HCT116 (cell line): ENCODE results near the gene RFPL1. TPM values are rescaled to one million over a fixed set of nuclear protein-coding genes. Genes with fewer than 3 reads are reported as not detected.

ENCODE experiments used
- ATAC-seq: fragments of 200-7000 bp; cut with Tn5 transposase; 2 replicates; pipeline ENCODE4 v1.9.1; 2020; ENCODE audit warnings: mild to moderate bottlenecking, moderate library complexity
- BruUV-seq: library from RNA; stranded (reverse); fragments of 400-500 nt; replicated peaks from 2 replicates; lab custom pipeline; 2021; lab: Mats Ljungman, UMichigan
- CTCF ChIA-PET: fragments of 300-600 bp; sonication (Branson Sonifier 250); formaldehyde crosslinking; loops from one replicate; lab custom pipeline; 2021; ENCODE audit warnings: antibody characterized with exemption; lab: Charles Lee
- POLR2A ChIA-PET: fragments of 300-600, 350-600 bp; sonication (Branson Sonifier 250); formaldehyde crosslinking; loops from one replicate; lab custom pipeline; 2021; ENCODE audit warnings: antibody characterized with exemption; lab: Charles Lee
- RAD21 ChIA-PET, 2 experiments: fragments of 300-600 bp; sonication (Branson Sonifier 250); formaldehyde crosslinking; loops; one replicate each; lab custom pipeline; 2023; ENCODE audit warnings: low total read pairs in 2 of 2; ENCODE audit not compliant: uncharacterized antibody in 2 of 2, unreplicated experiment in 2 of 2, low non-redundant PET in 1 of 2; lab: Charles Lee
- DNase-seq: peaks from one replicate; pipeline ENCODE4 v3.0.0-alpha.2; 2010; ENCODE audit warnings: low read depth, low spot score
- H2AFZ ChIP-seq: fragments of 200-600 bp; shearing (Covaris generic), sonication (generic); 2 replicates; pipeline ENCODE4 v1.6.1; 2017; ENCODE audit warnings: low read depth, mixed run types, mixed read lengths, antibody characterized with exemption, low read length; ENCODE audit not compliant: poor library complexity, severe bottlenecking
- H3K27ac ChIP-seq: 2 replicates; pipeline ENCODE4 v1.5.1; 2012; ENCODE audit warnings: low read depth, low read length
- H3K27me3 ChIP-seq: fragments of 200-600 bp; sonication (generic); 2 replicates; pipeline ENCODE4 v1.6.1; 2016; ENCODE audit warnings: mixed run types, low read length, mixed read lengths; ENCODE audit not compliant: insufficient read depth
- H3K36me3 ChIP-seq, 2 experiments: fragments of 200-500 bp in 1 of 2; fragments of 200-600 bp in 1 of 2; sonication (Bioruptor generic) in 1 of 2; sonication (generic) in 1 of 2; 2 replicates each; pipeline versions ENCODE4 v1.5.1 to v1.6.1; 2014 to 2016; ENCODE audit warnings: low read length in 2 of 2, inconsistent platforms in 1 of 2, mixed read lengths in 1 of 2, mixed run types in 1 of 2; ENCODE audit not compliant: insufficient read depth in 2 of 2, control insufficient read depth in 1 of 2
- H3K4me1 ChIP-seq, 2 experiments: fragments of 200-600 bp in 1 of 2; sonication (generic) in 1 of 2; 2 replicates each; pipeline versions ENCODE4 v1.5.1 to v1.6.1; 2012 to 2017; ENCODE audit warnings: low read length in 2 of 2, inconsistent platforms in 1 of 2, mild to moderate bottlenecking in 1 of 2, mixed read lengths in 1 of 2, mixed run types in 1 of 2, moderate library complexity in 1 of 2; ENCODE audit not compliant: insufficient read depth in 2 of 2, control insufficient read depth in 1 of 2
- H3K4me2 ChIP-seq: fragments of 200-600 bp; sonication (generic); 2 replicates; pipeline ENCODE4 v1.6.1; 2017; ENCODE audit warnings: mixed run types, low read length, mixed read lengths
- H3K4me3 ChIP-seq, 2 experiments: fragments of 200-600 bp in 1 of 2; sonication (generic) in 1 of 2; replicated peaks in 1 of 2; 2 replicates each; pipeline ENCODE4 v1.5.1; 2011 to 2016; ENCODE audit warnings: low read length in 2 of 2, control low read depth in 1 of 2, low read depth in 1 of 2, mild to moderate bottlenecking in 1 of 2, mixed read lengths in 1 of 2, mixed run types in 1 of 2
- H3K79me2 ChIP-seq: fragments of 200-600 bp; sonication (generic); 2 replicates; pipeline ENCODE4 v1.6.1; 2017; ENCODE audit warnings: mild to moderate bottlenecking, mixed run types, low read length, moderate library complexity, mixed read lengths; ENCODE audit not compliant: insufficient read depth
- H3K9ac ChIP-seq: fragments of 200-600 bp; sonication (generic); 2 replicates; pipeline ENCODE4 v1.6.1; 2016; ENCODE audit warnings: low read length, mixed read lengths
- H3K9me2 ChIP-seq: fragments of 200-600 bp; sonication (generic), shearing (Covaris generic); 2 replicates; pipeline ENCODE4 v1.6.1; 2017; ENCODE audit warnings: mixed run types, mild to moderate bottlenecking, moderate library complexity; ENCODE audit not compliant: insufficient read depth
- H3K9me3 ChIP-seq, 2 experiments: fragments of 200-500 bp in 1 of 2; fragments of 200-600 bp in 1 of 2; sonication (Bioruptor generic) in 1 of 2; sonication (generic) in 1 of 2; 2 replicates each; pipeline ENCODE4 v1.6.1; 2014 to 2017; ENCODE audit warnings: low read length in 2 of 2, mixed read lengths in 2 of 2, inconsistent platforms in 1 of 2, low read depth in 1 of 2, mild to moderate bottlenecking in 1 of 2, mixed run types in 1 of 2, moderate library complexity in 1 of 2; ENCODE audit not compliant: control insufficient read depth in 1 of 2, insufficient read depth in 1 of 2
- H4K20me1 ChIP-seq: fragments of 200-600 bp; sonication (generic), shearing (Covaris generic); 2 replicates; pipeline ENCODE4 v1.6.1; 2017; ENCODE audit warnings: mixed run types, mild to moderate bottlenecking, moderate library complexity; ENCODE audit not compliant: insufficient read depth
- ATF3 ChIP-seq: IDR thresholded peaks from 2 replicates; pipeline ENCODE4 v1.6.1; 2012
- CTCF ChIP-seq, 3 experiments: fragments of 200-600 bp in 1 of 3; sonication (generic) in 1 of 3; IDR thresholded peaks in 2 of 3; conservative IDR thresholded peaks in 1 of 3; 2 replicates each; pipeline ENCODE4 v1.5.1; 2012 to 2017; ENCODE audit warnings: low read depth in 2 of 3, low read length in 2 of 3, antibody characterized with exemption in 1 of 3, borderline replicate concordance in 1 of 3, control low read depth in 1 of 3, mild to moderate bottlenecking in 1 of 3, mixed read lengths in 1 of 3, mixed run types in 1 of 3, moderate library complexity in 1 of 3; ENCODE audit not compliant: insufficient read depth in 1 of 3
- ELF1 ChIP-seq: IDR thresholded peaks from 2 replicates; pipeline ENCODE4 v1.6.1; 2012; ENCODE audit warnings: low read depth, borderline replicate concordance
- EZH2 ChIP-seq: fragments of 200-600 bp; sonication (generic); IDR thresholded peaks from 2 replicates; pipeline ENCODE4 v1.6.1; 2017; ENCODE audit warnings: antibody characterized with exemption, mixed run types
- EZH2phosphoT487 ChIP-seq: fragments of 200-600 bp; IDR thresholded peaks from 2 replicates; pipeline ENCODE4 v1.6.1; 2018; ENCODE audit warnings: antibody characterized with exemption, borderline replicate concordance
- POLR2A ChIP-seq: IDR thresholded peaks from 2 replicates; pipeline ENCODE4 v1.7.0; 2011; ENCODE audit warnings: borderline replicate concordance; ENCODE audit not compliant: insufficient read depth, insufficient read length; ENCODE audit errors: extremely low read depth
- RAD21 ChIP-seq: IDR thresholded peaks from 2 replicates; pipeline ENCODE4 v1.6.1; 2012; ENCODE audit warnings: low read depth, mild to moderate bottlenecking
- YY1 ChIP-seq: IDR thresholded peaks from 2 replicates; pipeline ENCODE4 v1.6.1; 2011; ENCODE audit warnings: low read length, low read depth, moderate library complexity, mild to moderate bottlenecking; ENCODE audit not compliant: insufficient replicate concordance; ENCODE audit errors: extremely low read depth
- ZBTB33 ChIP-seq: IDR thresholded peaks from 2 replicates; pipeline ENCODE4 v1.6.1; 2011; ENCODE audit warnings: mild to moderate bottlenecking, low read length, moderate library complexity; ENCODE audit not compliant: insufficient replicate concordance; ENCODE audit errors: extremely low read depth
- intact Hi-C: fragments of 100-400 bp; cut with micrococcal nuclease; formaldehyde crosslinking; loops from 2 replicates; pipeline ENCODE4 v1.10.0; 2022
- total RNA-seq: library from RNA; stranded (reverse); gene quantifications from one replicate; pipeline ENCODE4 v1.2.1, GENCODE V29; 2021; ENCODE audit not compliant: unreplicated experiment

The RFPL1 gene
- total RNA-seq, 1 experiment from 2014 or later: not detected

GRCh38 chr22:29443861-29444792 lies 5.7 kb downstream of the RFPL1 start:
- H3K27ac ChIP-seq: no peak overlapping the region
- no peaks in the 10 kb centered on the region for H3K27me3 ChIP-seq
- no peaks in the 10 kb centered on the region for H3K9me3 ChIP-seq
- DNase-seq: no peak
- TF ChIP-seq ELF1: no peak
- TF ChIP-seq YY1: no peak
- TF ChIP-seq ATF3: no peak
- no peak for TF ChIP-seq EZH2
- TF ChIP-seq ZBTB33: no peak
- TF ChIP-seq EZH2phosphoT487: no peak
- no peak for TF ChIP-seq CTCF (IDR thresholded peaks at IDR 0.05 in 2 of 3, conservative IDR thresholded peaks at IDR 0.05 in 1 of 3; ENCODE audit: borderline replicate concordance in 1 of 3, insufficient read depth in 1 of 3, low read depth in 2 of 3, low read length in 2 of 3)
- no peak for TF ChIP-seq POLR2A
- TF ChIP-seq RAD21: no peak
- TF ChIP-seq, all 23 proteins: peak for 0
- ATAC-seq: no peak
- H3K9ac ChIP-seq: no peak overlapping the region
- BruUV-seq: no TSS peak
- H3K4me1 ChIP-seq: no peaks in the 10 kb centered on the region
- H3K4me3 ChIP-seq: no peak overlapping the region
- intact Hi-C loops: no loop called here
- H3K36me3 ChIP-seq: no peaks in the 10 kb centered on the region
- H3K9me2 ChIP-seq: no peaks in the 10 kb centered on the region
- no peak overlapping the region for H3K4me2 ChIP-seq
- ChIA-PET RAD21 (no interaction called here), POLR2A (no interaction called here), CTCF (no interaction called here)
- no peak overlapping the region for H2AFZ ChIP-seq
- H4K20me1 ChIP-seq: no peaks in the 10 kb centered on the region
- H3K79me2 ChIP-seq: no peaks in the 10 kb centered on the region
